Thyroid gland (tissue), 4 donors: ENCODE data around the gene NOS1AP. TPM values are rescaled to one million over a fixed set of nuclear protein-coding genes. Genes with fewer than 3 reads are reported as not detected.
"Not testable (repeated sequence)": the region's sequence is repeated elsewhere in the genome, so short reads cannot be mapped to it uniquely, and the experiment has no call there.

Experiments
- DNase-seq, 2 donors: peaks; one replicate each; pipeline ENCODE4 v3.0.0-alpha.2; 2019
- H3K27ac ChIP-seq, 3 donors: fragments of 200-600 bp; sonication (generic); 1 replicate in 2 of 3; 2 replicates in 1 of 3; pipeline ENCODE4 v1.5.1; 2016 to 2019; ENCODE audit warnings: mild to moderate bottlenecking in 1 of 3, moderate library complexity in 1 of 3
- H3K27me3 ChIP-seq: fragments of 200-600 bp; sonication (generic); one replicate; pipeline ENCODE4 v1.5.1; 2019
- H3K36me3 ChIP-seq, 2 donors: fragments of 200-600 bp; sonication (generic); one replicate each; pipeline ENCODE4 v1.5.1; 2016 to 2019
- H3K4me1 ChIP-seq, 2 donors: fragments of 200-600 bp; sonication (generic); one replicate each; pipeline ENCODE4 v1.5.1; 2017 to 2019
- H3K4me3 ChIP-seq, 3 donors: fragments of 200-600 bp; sonication (generic); replicated peaks in 1 of 3; 1 replicate in 2 of 3; 2 replicates in 1 of 3; pipeline ENCODE4 v1.5.1; 2016; ENCODE audit warnings: mild to moderate bottlenecking in 1 of 3
- H3K9me3 ChIP-seq: fragments of 200-600 bp; sonication (generic); one replicate; pipeline ENCODE4 v1.5.1; 2017
- CTCF ChIP-seq, 6 experiments: fragments of 200-600 bp in 3 of 6; fragments of 450-650 bp in 3 of 6; sonication (generic) in 3 of 6; IDR thresholded peaks; one replicate each; pipeline ENCODE4 v1.5.1; 2016 to 2019; ENCODE audit warnings: antibody characterized with exemption in 6 of 6, mild to moderate bottlenecking in 2 of 6, inconsistent platforms in 1 of 6, moderate library complexity in 1 of 6
- POLR2A ChIP-seq, 2 donors: fragments of 450-650 bp; IDR thresholded peaks; one replicate each; pipeline ENCODE4 v1.6.1; 2017; ENCODE audit warnings: antibody characterized with exemption in 2 of 2, mild to moderate bottlenecking in 2 of 2, moderate library complexity in 1 of 2
- WGBS, 2 donors: methylation state at CpG; one replicate each; pipeline ENCODE4 v1.1.5; 2017; 5-methylcytosine and 5-hydroxymethylcytosine counted together
- intact Hi-C: fragments of 100-400 bp; cut with DNase I; formaldehyde crosslinking; loops from one replicate; pipeline ENCODE4 v1.15.1; 2023
- total RNA-seq, 4 donors: library from RNA; depleted of rRNA; stranded (reverse); fragments of >200 nt; gene quantifications; one replicate each; pipeline ENCODE4 v1.2.3, GENCODE V29; 2016

NOS1AP gene
- total RNA-seq, 4 donors from 2014 or later, result 0.40 to 2.2 (median 0.54) TPM

GRCh38 chr1:162065016-162065415, 4.5 kb upstream of the NOS1AP start:
- Histone ChIP-seq H3K36me3 (no peaks in the 10 kb centered on the region), H3K9me3 (no peaks in the 10 kb centered on the region), H3K4me3 (no peak overlapping the region), H3K27ac (no peak overlapping the region), H3K4me1 (peaks cover under 1 to 3% of the 10 kb centered on the region in 2 donors), H3K27me3 (no peaks in the 10 kb centered on the region)
- intact Hi-C loops, result no loop called here
- WGBS, 2 donors, result 72 to 81% methylated on average over 2 of the region's 2 CpGs
- TF ChIP-seq CTCF (IDR thresholded peaks at IDR 0.05) (no peak), POLR2A (IDR thresholded peaks at IDR 0.05) (no peak)
- no peak for DNase-seq

GRCh38 chr1:162066836-162067235, 2.7 kb upstream of the NOS1AP start:
- H3K4me3 ChIP-seq, H3K9me3 ChIP-seq, H3K36me3 ChIP-seq, H3K4me1 ChIP-seq, intact Hi-C loops, H3K27ac ChIP-seq, H3K27me3 ChIP-seq, DNase-seq: not testable (repeated sequence)
- 89 to 92% methylated on average over 4 of the region's 4 CpGs for WGBS, 2 donors

GRCh38 chr1:162067466-162067865, 2.0 kb upstream of the NOS1AP start:
- no peak for TF ChIP-seq POLR2A (IDR thresholded peaks at IDR 0.05)
- no peak for TF ChIP-seq CTCF (IDR thresholded peaks at IDR 0.05)
- H3K27ac ChIP-seq, result no peak overlapping the region
- H3K36me3 ChIP-seq, result no peaks in the 10 kb centered on the region
- no peaks in the 10 kb centered on the region for H3K9me3 ChIP-seq
- DNase-seq, result no peak
- H3K4me3 ChIP-seq, result no peak overlapping the region
- peaks cover 5 to 9% of the 10 kb centered on the region in 2 donors for H3K4me1 ChIP-seq
- 76 to 83% methylated on average over 1 of the region's 1 CpG for WGBS, 2 donors
- H3K27me3 ChIP-seq, result no peaks in the 10 kb centered on the region
- intact Hi-C loops, result no loop called here

- TF ChIP-seq POLR2A (IDR thresholded peaks at IDR 0.05), result no peak
- TF ChIP-seq CTCF (IDR thresholded peaks at IDR 0.05), result no peak
- WGBS, 2 donors, result 94 to 95% methylated on average over 4 of the region's 4 CpGs
- no peaks in the 10 kb centered on the region for H3K27me3 ChIP-seq
- intact Hi-C loops, result no loop called here
- H3K9me3 ChIP-seq, result no peaks in the 10 kb centered on the region
- DNase-seq, result no peak
- H3K27ac ChIP-seq, result no peak overlapping the region
- no peak overlapping the region for H3K4me3 ChIP-seq
- no peaks in the 10 kb centered on the region for H3K36me3 ChIP-seq
- peaks cover 5 to 9% of the 10 kb centered on the region in 2 donors for H3K4me1 ChIP-seq
These were observed 1.2 kb upstream of the NOS1AP start for GRCh38 chr1:162068301-162068700.

- Histone ChIP-seq H3K36me3 (no peaks in the 10 kb centered on the region), H3K27ac (no peak overlapping the region), H3K27me3 (no peaks in the 10 kb centered on the region), H3K4me3 (peak overlapping the region; percentile 61 to 83 (median 66)), H3K9me3 (no peaks in the 10 kb centered on the region), H3K4me1 (peaks cover 5 to 9% of the 10 kb centered on the region in 2 donors)
- TF ChIP-seq CTCF (IDR thresholded peaks at IDR 0.05) (no peak), POLR2A (IDR thresholded peaks at IDR 0.05) (no peak)
- peak; percentile 36 to 37 for DNase-seq
- intact Hi-C loops, result no loop called here
- WGBS, 2 donors, result 3% methylated on average over 11 to 13 of the region's 29 CpGs
These were observed 730 bp downstream of the NOS1AP start for GRCh38 chr1:162070094-162070748.
